Endothelial cell of umbilical vein (primary cell): Measurements from ENCODE around the gene DYNC1LI1. TPM values are rescaled to one million over a fixed set of nuclear protein-coding genes. Genes with fewer than 3 reads are reported as not detected.

Source experiments
- BruUV-seq: library from RNA; stranded (reverse); fragments of 400-500 nt; replicated peaks from 2 replicates; lab custom pipeline; 2021; lab: Mats Ljungman, UMichigan
- CTCF ChIA-PET: fragments of 300-600, 350-600 bp; sonication (Branson Sonifier 250); formaldehyde crosslinking; loops from one replicate; lab custom pipeline; 2021; ENCODE audit warnings: antibody characterized with exemption, inconsistent platforms; lab: Charles Lee
- POLR2A ChIA-PET: fragments of 300-600, 350-600 bp; sonication (Branson Sonifier 250); formaldehyde crosslinking; loops from one replicate; lab custom pipeline; 2021; ENCODE audit warnings: antibody characterized with exemption, inconsistent platforms; lab: Charles Lee
- DNase-seq: peaks from one replicate; pipeline ENCODE4 v3.0.0-alpha.2; 2011; ENCODE audit warnings: low read depth, low spot score
- FAIRE-seq: peaks from 2 replicates; lab custom pipeline; 2011; peaks lifted over from hg19 to GRCh38; lab: Jason Lieb, UNC
- H2AFZ ChIP-seq: 2 replicates; pipeline ENCODE4 v1.6.0; 2012; ENCODE audit warnings: low read depth, low read length, control low read depth, inconsistent platforms
- H3K27ac ChIP-seq: 2 replicates; pipeline ENCODE4 v1.5.1; 2011; ENCODE audit warnings: low read depth, mild to moderate bottlenecking, control low read depth, low read length, moderate library complexity; ENCODE audit not compliant: insufficient read depth
- H3K27me3 ChIP-seq, 2 experiments: 2 replicates each; pipeline versions ENCODE4 v1.6.0 to v1.6.1; 2011; ENCODE audit warnings: low read length in 2 of 2, mixed read lengths in 1 of 2; ENCODE audit not compliant: control insufficient read depth in 2 of 2, insufficient read depth in 2 of 2
- H3K36me3 ChIP-seq, 2 experiments: 2 replicates in 1 of 2; 3 replicates in 1 of 2; pipeline ENCODE4 v1.5.1; 2011; ENCODE audit warnings: low read length in 2 of 2, mild to moderate bottlenecking in 1 of 2, moderate library complexity in 1 of 2; ENCODE audit not compliant: control insufficient read depth in 2 of 2, insufficient read depth in 2 of 2; ENCODE audit errors: extremely low read depth in 1 of 2
- H3K4me1 ChIP-seq: 3 replicates; pipeline ENCODE4 v1.5.1; 2011; ENCODE audit warnings: mild to moderate bottlenecking, low read length; ENCODE audit not compliant: control insufficient read depth, insufficient read depth; ENCODE audit errors: extremely low read depth
- H3K4me2 ChIP-seq: 2 replicates; pipeline ENCODE4 v1.6.1; 2011; ENCODE audit warnings: low read length, control low read depth, mixed read lengths; ENCODE audit not compliant: insufficient read depth
- H3K4me3 ChIP-seq, 3 experiments: fragments of 200-600 bp in 1 of 3; sonication (generic), shearing (Covaris generic) in 1 of 3; replicated peaks in 1 of 3; 2 replicates each; pipeline ENCODE4 v1.5.1; 2011 to 2016; ENCODE audit warnings: control low read depth in 3 of 3, low read length in 3 of 3, mild to moderate bottlenecking in 2 of 3, inconsistent platforms in 1 of 3, low read depth in 1 of 3, moderate library complexity in 1 of 3; ENCODE audit not compliant: insufficient read depth in 1 of 3
- H3K79me2 ChIP-seq: 2 replicates; pipeline ENCODE4 v1.6.0; 2012; ENCODE audit warnings: low read length, inconsistent platforms; ENCODE audit not compliant: control insufficient read depth, insufficient read depth
- H3K9ac ChIP-seq: replicated peaks from 2 replicates; pipeline ENCODE3; 2011; ENCODE audit warnings: low read length, control low read depth; ENCODE audit not compliant: insufficient read depth; ENCODE audit errors: extremely low read depth
- H3K9me1 ChIP-seq: replicated peaks from 3 replicates; pipeline ENCODE4 v1.6.0; 2011; ENCODE audit warnings: mild to moderate bottlenecking, low read length; ENCODE audit not compliant: control insufficient read depth, insufficient read depth; ENCODE audit errors: extremely low read depth
- H3K9me3 ChIP-seq: replicated peaks from 2 replicates; pipeline ENCODE4 v1.5.1; 2012; ENCODE audit warnings: low read length, inconsistent platforms; ENCODE audit not compliant: control insufficient read depth, insufficient read depth
- H4K20me1 ChIP-seq: replicated peaks from 2 replicates; pipeline ENCODE3; 2011; ENCODE audit warnings: mild to moderate bottlenecking, low read length; ENCODE audit not compliant: control insufficient read depth, insufficient read depth; ENCODE audit errors: extremely low read depth
- EZH2 ChIP-seq: IDR thresholded peaks from 2 replicates; pipeline ENCODE4 v1.6.1; 2012; ENCODE audit warnings: borderline replicate concordance, low read depth, mild to moderate bottlenecking, moderate library complexity, low read length, inconsistent platforms; ENCODE audit not compliant: severe bottlenecking
- FOS ChIP-seq: IDR thresholded peaks from 2 replicates; pipeline ENCODE4 v1.6.1; 2011; ENCODE audit warnings: mild to moderate bottlenecking, low read length, moderate library complexity, borderline replicate concordance; ENCODE audit not compliant: insufficient read depth
- GATA2 ChIP-seq: IDR thresholded peaks from 2 replicates; pipeline ENCODE4 v1.7.0; 2011; ENCODE audit warnings: low read depth, mild to moderate bottlenecking, moderate library complexity, mixed read lengths, low read length; ENCODE audit not compliant: insufficient read length, insufficient read depth
- JUN ChIP-seq: IDR thresholded peaks from 2 replicates; pipeline ENCODE4 v1.6.1; 2011; ENCODE audit warnings: borderline replicate concordance, low read depth; ENCODE audit not compliant: insufficient read length, insufficient read depth
- MYC ChIP-seq: IDR thresholded peaks from one replicate; pipeline ENCODE4 v1.6.1; 2011; ENCODE audit warnings: mild to moderate bottlenecking, low read depth, low read length
- POLR2A ChIP-seq: IDR thresholded peaks from 2 replicates; pipeline ENCODE4 v1.6.1; 2012; ENCODE audit warnings: low read depth, mild to moderate bottlenecking, control low read depth, low read length
- POLR2AphosphoS5 ChIP-seq: IDR thresholded peaks from 2 replicates; pipeline ENCODE4 v1.6.1; 2012; ENCODE audit warnings: low read depth, mild to moderate bottlenecking, control low read depth, low read length, moderate library complexity; ENCODE audit not compliant: insufficient read depth
- dilution Hi-C: fragments of 300-500 bp; cut with MboI; formaldehyde crosslinking; loops from one replicate; pipeline ENCODE4 v1.15.0; 2019; ENCODE audit warnings: low sequenced_read_pairs; ENCODE audit not compliant: extremely low pct_ligation_motif_present
- intact Hi-C: fragments of 100-400 bp; cut with micrococcal nuclease; formaldehyde crosslinking; loops from one replicate; pipeline ENCODE4 v1.10.0; 2022
- polyA plus RNA-seq, 4 experiments: library from polyadenylated mRNA; depleted of rRNA in 3 of 4; stranded (reverse) in 3 of 4; unstranded in 1 of 4; fragments of >200 nt; gene quantifications; 2 replicates each; pipeline versions ENCODE4 v1.2.1 to v1.2.3, GENCODE V29; 2011 to 2012; ENCODE audit warnings: missing spikeins in 1 of 4
- total RNA-seq: library from RNA; stranded (reverse); gene quantifications from 2 replicates; pipeline ENCODE4 v1.2.3, GENCODE V29; 2021
- TF ChIP-seq, protein P1 (sequence below): IDR thresholded peaks from 2 replicates; pipeline ENCODE4 v1.6.1; 2011; ENCODE audit not compliant: insufficient read depth, insufficient read length
- TF ChIP-seq, protein P2 (sequence below), 2 donors: IDR thresholded peaks; 1 replicate in 1 of 2; 2 replicates in 1 of 2; pipeline ENCODE4 v1.5.1; 2011; ENCODE audit warnings: low read length in 2 of 2, mild to moderate bottlenecking in 2 of 2, moderate library complexity in 2 of 2, control low read depth in 1 of 2, inconsistent platforms in 1 of 2, low read depth in 1 of 2; ENCODE audit not compliant: insufficient read depth in 1 of 2; ENCODE audit errors: extremely low read depth in 1 of 2

The DYNC1LI1 gene
- total and polyA plus RNA-seq, 2 donors (not counting 3 experiments of a cell fraction or from before 2014, with no cell fraction given), result 14.9 to 47.6 TPM

DNA sequence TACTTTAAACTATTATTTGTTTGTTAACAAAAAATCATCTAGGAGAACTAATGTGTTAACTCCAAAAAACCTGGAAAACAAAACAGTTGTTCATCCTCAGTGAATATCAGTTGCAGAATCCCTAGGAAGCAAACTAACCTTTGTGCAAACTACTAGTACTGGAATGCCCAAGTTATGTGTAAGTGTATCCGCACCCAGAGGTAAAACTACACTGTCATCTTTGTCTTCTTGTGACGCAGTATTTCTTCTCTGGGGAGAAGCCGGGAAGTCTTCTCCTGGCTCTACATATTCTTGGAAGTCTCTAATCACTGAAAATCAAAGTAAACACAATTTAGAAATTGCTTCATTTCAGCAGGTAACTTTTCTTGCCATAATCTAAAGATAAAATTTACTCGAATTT lies 29.8 kb downstream of the DYNC1LI1 start:
- H3K9ac ChIP-seq, result no peak overlapping the region
- no peaks in the 10 kb centered on the region for H4K20me1 ChIP-seq
- H3K9me1 ChIP-seq, result peaks cover 2% of the 10 kb centered on the region
- H3K4me2 ChIP-seq, result no peak overlapping the region
- H3K4me3 ChIP-seq, result no peak overlapping the region
- POLR2A ChIA-PET, result no interaction called here
- TF ChIP-seq FOS, result no peak
- H3K27me3 ChIP-seq, result no peaks in the 10 kb centered on the region
- FAIRE-seq (no peak), DNase-seq (no peak)
- dilution Hi-C loops, result no loop called here
- peaks cover 6% of the 10 kb centered on the region for H3K79me2 ChIP-seq
- CTCF ChIA-PET, result no interaction called here
- H3K36me3 ChIP-seq, result peaks cover 0 to 5% of the 10 kb centered on the region in 2 experiments
- H3K4me1 ChIP-seq, result no peaks in the 10 kb centered on the region
- intact Hi-C loops, result no loop called here
- H3K9me3 ChIP-seq, result no peaks in the 10 kb centered on the region
- H3K27ac ChIP-seq, result no peak overlapping the region
- H2AFZ ChIP-seq, result no peak overlapping the region
- BruUV-seq, result no TSS peak

DNA sequence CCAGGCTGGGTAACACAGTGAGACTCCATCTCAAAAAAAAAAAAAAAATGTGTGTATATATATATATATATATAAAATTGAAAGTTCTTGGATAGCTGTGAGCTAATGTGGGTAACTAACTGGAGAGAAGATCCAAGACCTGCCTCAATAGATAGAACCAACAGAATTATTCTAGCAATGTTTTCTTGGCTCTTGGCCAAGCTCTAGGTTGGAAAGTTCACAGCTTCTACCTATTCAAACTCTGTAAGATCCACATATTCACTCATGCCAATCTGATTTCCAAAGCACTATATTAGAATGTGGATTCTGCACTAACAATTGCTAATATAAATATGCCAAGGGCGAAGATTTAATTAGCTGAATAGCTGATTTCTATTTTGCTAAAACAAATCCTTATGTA lies 38.2 kb downstream of the DYNC1LI1 start:
- Histone ChIP-seq H3K4me1 (no peaks in the 10 kb centered on the region), H3K4me2 (no peak overlapping the region), H3K9ac (no peak overlapping the region), H4K20me1 (no peaks in the 10 kb centered on the region), H3K4me3 (no peak overlapping the region), H3K79me2 (no peaks in the 10 kb centered on the region), H2AFZ (no peak overlapping the region), H3K27me3 (no peaks in the 10 kb centered on the region), H3K9me1 (no peaks in the 10 kb centered on the region), H3K9me3 (no peaks in the 10 kb centered on the region), H3K27ac (no peak overlapping the region), H3K36me3 (peaks cover 0 to 12% of the 10 kb centered on the region in 2 experiments)
- CTCF ChIA-PET, result interaction anchor here (0.7 to 1.3 kb wide), 5 partner anchors 13 to 357 kb away, joined by 3 to 5 read pairs (median 3); no protein-coding TSS in a partner anchor
- POLR2A ChIA-PET, result no interaction called here
- intact Hi-C loops (no loop called here), dilution Hi-C loops (no loop called here)
- DNase-seq (no peak), FAIRE-seq (no peak)
- no TSS peak for BruUV-seq
- no peak for TF ChIP-seq FOS
- no peak for TF ChIP-seq POLR2A
- TF ChIP-seq JUN, result no peak
- TF ChIP-seq POLR2AphosphoS5, result no peak
- TF ChIP-seq, protein P1, sequence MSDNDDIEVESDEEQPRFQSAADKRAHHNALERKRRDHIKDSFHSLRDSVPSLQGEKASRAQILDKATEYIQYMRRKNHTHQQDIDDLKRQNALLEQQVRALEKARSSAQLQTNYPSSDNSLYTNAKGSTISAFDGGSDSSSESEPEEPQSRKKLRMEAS, result no peak
- no peak for TF ChIP-seq MYC
- no peak for TF ChIP-seq EZH2
- no peak for TF ChIP-seq GATA2
- TF ChIP-seq, protein P2, sequence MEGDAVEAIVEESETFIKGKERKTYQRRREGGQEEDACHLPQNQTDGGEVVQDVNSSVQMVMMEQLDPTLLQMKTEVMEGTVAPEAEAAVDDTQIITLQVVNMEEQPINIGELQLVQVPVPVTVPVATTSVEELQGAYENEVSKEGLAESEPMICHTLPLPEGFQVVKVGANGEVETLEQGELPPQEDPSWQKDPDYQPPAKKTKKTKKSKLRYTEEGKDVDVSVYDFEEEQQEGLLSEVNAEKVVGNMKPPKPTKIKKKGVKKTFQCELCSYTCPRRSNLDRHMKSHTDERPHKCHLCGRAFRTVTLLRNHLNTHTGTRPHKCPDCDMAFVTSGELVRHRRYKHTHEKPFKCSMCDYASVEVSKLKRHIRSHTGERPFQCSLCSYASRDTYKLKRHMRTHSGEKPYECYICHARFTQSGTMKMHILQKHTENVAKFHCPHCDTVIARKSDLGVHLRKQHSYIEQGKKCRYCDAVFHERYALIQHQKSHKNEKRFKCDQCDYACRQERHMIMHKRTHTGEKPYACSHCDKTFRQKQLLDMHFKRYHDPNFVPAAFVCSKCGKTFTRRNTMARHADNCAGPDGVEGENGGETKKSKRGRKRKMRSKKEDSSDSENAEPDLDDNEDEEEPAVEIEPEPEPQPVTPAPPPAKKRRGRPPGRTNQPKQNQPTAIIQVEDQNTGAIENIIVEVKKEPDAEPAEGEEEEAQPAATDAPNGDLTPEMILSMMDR (IDR thresholded peaks at IDR 0.05; ENCODE audit: extremely low read depth in 1 of 2, insufficient read depth in 1 of 2, low read depth in 1 of 2, low read length in 2 of 2), result no peak
